Measurements from ENCODE around the gene MYO16. TPM values are rescaled to one million over a fixed set of nuclear protein-coding genes. Genes with fewer than 3 reads are reported as not detected.

Gene MYO16
- total RNA-seq, 4 donors from 2014 or later: 0.54 to 3.8 (median 1.5) TPM

GRCh38 chr13:108669381-108669780 is 40.0 kb downstream of the MYO16 start:
- TF ChIP-seq POLR2A (IDR thresholded peaks at IDR 0.05) (no peak), CTCF (IDR thresholded peaks at IDR 0.05) (no peak), EP300 (IDR thresholded peaks at IDR 0.05) (no peak), POLR2AphosphoS5 (IDR thresholded peaks at IDR 0.05) (no peak)
- Histone ChIP-seq H3K4me3 (no peak overlapping the region), H3K27me3 (no peaks in the 10 kb centered on the region), H3K27ac (no peak overlapping the region), H3K36me3 (no peaks in the 10 kb centered on the region), H3K4me1 (no peaks in the 10 kb centered on the region), H3K9me3 (peaks cover 0 to 24% (median 0%) of the 10 kb centered on the region in 3 donors)
- 30 to 33% methylated on average over 1 of the region's 1 CpG for WGBS, 2 donors (ENCODE audit: low coverage in 1 of 2)
- no peak for ATAC-seq

GRCh38 chr13:108674346-108674745 is 44.9 kb downstream of the MYO16 start:
- TF ChIP-seq EP300 (IDR thresholded peaks at IDR 0.05) (no peak), POLR2AphosphoS5 (IDR thresholded peaks at IDR 0.05) (no peak), POLR2A (IDR thresholded peaks at IDR 0.05) (no peak), CTCF (IDR thresholded peaks at IDR 0.05) (no peak)
- no peak for ATAC-seq
- Histone ChIP-seq H3K27me3 (peaks cover 9% of the 10 kb centered on the region), H3K36me3 (no peaks in the 10 kb centered on the region), H3K9me3 (peaks cover 0 to 10% (median 0%) of the 10 kb centered on the region in 3 donors), H3K4me1 (no peaks in the 10 kb centered on the region), H3K4me3 (no peak overlapping the region), H3K27ac (no peak overlapping the region)
- 79 to 87% methylated on average over 5 to 6 of the region's 6 CpGs for WGBS, 2 donors (ENCODE audit: low coverage in 1 of 2)

- H3K9me3 ChIP-seq: peaks cover 0 to 6% (median 0%) of the 10 kb centered on the region in 3 donors
- WGBS, 2 donors (ENCODE audit: low coverage in 1 of 2): 78 to 90% methylated on average over 4 of the region's 4 CpGs
- ATAC-seq: no peak
- peaks cover 10% of the 10 kb centered on the region for H3K27me3 ChIP-seq
- no peaks in the 10 kb centered on the region for H3K36me3 ChIP-seq
- no peak overlapping the region for H3K4me3 ChIP-seq
- no peaks in the 10 kb centered on the region for H3K4me1 ChIP-seq
- no peak for TF ChIP-seq CTCF (IDR thresholded peaks at IDR 0.05)
- no peak for TF ChIP-seq POLR2AphosphoS5 (IDR thresholded peaks at IDR 0.05)
- no peak for TF ChIP-seq EP300 (IDR thresholded peaks at IDR 0.05)
- no peak for TF ChIP-seq POLR2A (IDR thresholded peaks at IDR 0.05)
- no peak overlapping the region for H3K27ac ChIP-seq
Measured at GRCh38 chr13:108674771-108675170, 45.4 kb downstream of the MYO16 start.

GRCh38 chr13:108676620-108677019 is 47.2 kb downstream of the MYO16 start:
- Histone ChIP-seq H3K36me3 (no peaks in the 10 kb centered on the region), H3K27me3 (peaks cover 13% of the 10 kb centered on the region), H3K4me1 (no peaks in the 10 kb centered on the region), H3K4me3 (no peak overlapping the region), H3K27ac (no peak overlapping the region), H3K9me3 (no peaks in the 10 kb centered on the region)
- no peak for ATAC-seq
- 50 to 56% methylated on average over 5 to 8 of the region's 8 CpGs for WGBS, 2 donors (ENCODE audit: low coverage in 1 of 2)
- TF ChIP-seq CTCF (IDR thresholded peaks at IDR 0.05) (no peak), EP300 (IDR thresholded peaks at IDR 0.05) (no peak), POLR2AphosphoS5 (IDR thresholded peaks at IDR 0.05) (no peak), POLR2A (IDR thresholded peaks at IDR 0.05) (no peak)

- 42 to 81% methylated on average over 2 to 3 of the region's 3 CpGs for WGBS, 2 donors (ENCODE audit: low coverage in 1 of 2)
- Histone ChIP-seq H3K9me3 (no peaks in the 10 kb centered on the region), H3K4me1 (no peaks in the 10 kb centered on the region), H3K4me3 (no peak overlapping the region), H3K27ac (no peak overlapping the region), H3K27me3 (peaks cover 13% of the 10 kb centered on the region), H3K36me3 (no peaks in the 10 kb centered on the region)
- no peak for ATAC-seq
- TF ChIP-seq CTCF (IDR thresholded peaks at IDR 0.05) (no peak), EP300 (IDR thresholded peaks at IDR 0.05) (no peak), POLR2AphosphoS5 (IDR thresholded peaks at IDR 0.05) (no peak), POLR2A (IDR thresholded peaks at IDR 0.05) (no peak)
Measured at GRCh38 chr13:108677806-108678205, 48.4 kb downstream of the MYO16 start.

Data from gastroesophageal sphincter (tissue), 4 donors.